Mesangial cell (primary cell): ENCODE results near the gene DCAF6. TPM values are rescaled to one million over a fixed set of nuclear protein-coding genes. Genes with fewer than 3 reads are reported as not detected.

Experiments
- total RNA-seq: library from RNA; depleted of rRNA; stranded (reverse); fragments of >200 nt; gene quantifications from 2 replicates; pipeline ENCODE4 v1.2.3, GENCODE V29; 2015

Gene DCAF6, protein sequence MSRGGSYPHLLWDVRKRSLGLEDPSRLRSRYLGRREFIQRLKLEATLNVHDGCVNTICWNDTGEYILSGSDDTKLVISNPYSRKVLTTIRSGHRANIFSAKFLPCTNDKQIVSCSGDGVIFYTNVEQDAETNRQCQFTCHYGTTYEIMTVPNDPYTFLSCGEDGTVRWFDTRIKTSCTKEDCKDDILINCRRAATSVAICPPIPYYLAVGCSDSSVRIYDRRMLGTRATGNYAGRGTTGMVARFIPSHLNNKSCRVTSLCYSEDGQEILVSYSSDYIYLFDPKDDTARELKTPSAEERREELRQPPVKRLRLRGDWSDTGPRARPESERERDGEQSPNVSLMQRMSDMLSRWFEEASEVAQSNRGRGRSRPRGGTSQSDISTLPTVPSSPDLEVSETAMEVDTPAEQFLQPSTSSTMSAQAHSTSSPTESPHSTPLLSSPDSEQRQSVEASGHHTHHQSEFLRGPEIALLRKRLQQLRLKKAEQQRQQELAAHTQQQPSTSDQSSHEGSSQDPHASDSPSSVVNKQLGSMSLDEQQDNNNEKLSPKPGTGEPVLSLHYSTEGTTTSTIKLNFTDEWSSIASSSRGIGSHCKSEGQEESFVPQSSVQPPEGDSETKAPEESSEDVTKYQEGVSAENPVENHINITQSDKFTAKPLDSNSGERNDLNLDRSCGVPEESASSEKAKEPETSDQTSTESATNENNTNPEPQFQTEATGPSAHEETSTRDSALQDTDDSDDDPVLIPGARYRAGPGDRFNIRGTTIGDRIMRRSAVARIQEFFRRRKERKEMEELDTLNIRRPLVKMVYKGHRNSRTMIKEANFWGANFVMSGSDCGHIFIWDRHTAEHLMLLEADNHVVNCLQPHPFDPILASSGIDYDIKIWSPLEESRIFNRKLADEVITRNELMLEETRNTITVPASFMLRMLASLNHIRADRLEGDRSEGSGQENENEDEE
- total RNA-seq = 25.3 and 34.2 TPM in 2 replicates

GRCh38 chr1:167936068-167936929 is at the start of gene DCAF6:
DCAF6 (plus strand) TSS chr1:167936683; CDS start chr1:167936912, 229 bp downstream.

GRCh38 chr1:167913895-167914496 is 22.5 kb upstream of the DCAF6 start, which contains the start of gene ADCY10:
ADCY10 (minus strand) TSS chr1:167914134; CDS start chr1:167905140, 8,994 bp downstream.

DNA sequence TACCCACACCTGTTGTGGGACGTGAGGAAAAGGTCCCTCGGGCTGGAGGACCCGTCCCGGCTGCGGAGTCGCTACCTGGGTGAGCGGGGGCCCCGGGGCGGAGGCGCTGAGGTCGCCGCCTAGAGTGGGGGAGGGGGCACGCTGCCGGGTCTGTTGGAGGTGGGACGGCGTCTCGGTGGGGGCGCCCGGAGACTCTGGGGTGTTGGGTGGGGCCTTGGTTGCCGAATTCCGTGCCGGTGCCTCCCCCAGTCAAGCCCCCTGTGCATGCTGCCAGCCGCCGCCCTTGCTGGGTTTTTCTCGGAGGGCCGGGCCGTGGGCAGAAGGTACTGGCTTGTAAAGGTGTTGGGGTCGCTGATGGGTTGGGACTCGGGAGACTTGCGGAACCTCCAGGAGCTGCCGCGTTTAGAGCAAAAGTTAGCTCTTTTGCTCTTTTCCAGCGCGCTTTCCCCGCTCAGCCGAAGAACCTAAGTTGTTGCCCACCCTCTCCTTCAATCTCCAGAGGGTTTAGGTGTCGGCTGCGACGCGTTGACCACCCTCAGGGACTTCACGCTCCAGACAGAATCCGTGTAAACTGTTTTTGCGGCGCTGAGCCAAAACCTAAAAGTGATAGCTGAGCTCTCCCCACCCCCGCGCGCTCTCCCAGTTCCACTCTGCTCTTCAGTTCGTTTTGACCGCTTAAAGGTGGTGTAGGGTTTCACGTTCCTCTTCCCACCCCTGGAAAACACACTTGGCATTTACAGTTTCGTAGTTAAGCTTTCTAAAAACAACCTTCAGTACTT is 636 bp downstream of the DCAF6 start, which contains the start of gene MPC2:
Gene MPC2 (minus strand): TSS at position 143 of the 779 bp plus-strand sequence. CDS start 1,231 bp downstream, outside the sequence.

Other genes starting within 250 kb of the DCAF6 start
- 63.9 and 79.2 TPM in 2 replicates for gene MPZL1, start 214.7 kb upstream of the DCAF6 start, total RNA-seq
- under 0.01 TPM in 1 of 2 replicates, not detected in the other for gene ADCY10, start 22.5 kb upstream of the DCAF6 start, total RNA-seq
- gene MPC2, start 389 bp downstream of the DCAF6 start, total RNA-seq = 21.5 and 28.6 TPM in 2 replicates
- 15.6 and 17.1 TPM in 2 replicates for gene GPR161, start 200.2 kb downstream of the DCAF6 start, total RNA-seq
- gene TIPRL, start 242.3 kb downstream of the DCAF6 start, total RNA-seq = 13.8 and 15.6 TPM in 2 replicates